Mesenchymal stem cell (in vitro differentiated cells and primary cell): ENCODE data around the gene TBC1D22A.
A peak's percentile ranks its signal among the peaks of the same experiment; 100 is the strongest.

Source experiments
- DNase-seq: peaks from one replicate; pipeline ENCODE4 v3.0.0-alpha.2; 2013
- H2AFZ ChIP-seq: one replicate; pipeline ENCODE4 v1.6.1; 2013; ENCODE audit warnings: low read depth, mild to moderate bottlenecking, control low read depth, inconsistent platforms, low read length, moderate library complexity
- H2AK5ac ChIP-seq: 2 replicates; pipeline ENCODE4 v1.6.1; 2013; ENCODE audit warnings: low read length, moderate library complexity, mild to moderate bottlenecking, inconsistent platforms; ENCODE audit not compliant: severe bottlenecking
- H2BK120ac ChIP-seq: one replicate; pipeline ENCODE4 v1.6.1; 2013; ENCODE audit warnings: low read depth, mild to moderate bottlenecking, inconsistent platforms, low read length, moderate library complexity
- H2BK12ac ChIP-seq, 2 experiments: one replicate each; pipeline ENCODE4 v1.6.1; 2013; ENCODE audit warnings: inconsistent platforms in 2 of 2, low read length in 2 of 2, mild to moderate bottlenecking in 2 of 2, moderate library complexity in 2 of 2, control low read depth in 1 of 2
- H2BK15ac ChIP-seq: one replicate; pipeline ENCODE4 v1.6.1; 2013; ENCODE audit warnings: mild to moderate bottlenecking, low read depth, inconsistent platforms; ENCODE audit not compliant: poor library complexity, severe bottlenecking
- H2BK5ac ChIP-seq: 2 replicates; pipeline ENCODE4 v1.6.1; 2013; ENCODE audit warnings: low read depth, mild to moderate bottlenecking, low read length, control low read depth, inconsistent platforms; ENCODE audit not compliant: poor library complexity, severe bottlenecking
- H3K14ac ChIP-seq, 2 experiments: one replicate each; pipeline ENCODE4 v1.6.1; 2013; ENCODE audit warnings: inconsistent platforms in 2 of 2, low read length in 2 of 2, control low read depth in 1 of 2, mild to moderate bottlenecking in 1 of 2, moderate library complexity in 1 of 2
- H3K18ac ChIP-seq, 2 experiments: one replicate each; pipeline ENCODE4 v1.6.1; 2013; ENCODE audit warnings: inconsistent platforms in 2 of 2, low read length in 2 of 2, control low read depth in 1 of 2, low read depth in 1 of 2, mild to moderate bottlenecking in 1 of 2
- H3K23ac ChIP-seq, 2 experiments: one replicate each; pipeline ENCODE4 v1.6.1; 2013; ENCODE audit warnings: inconsistent platforms in 2 of 2, low read length in 2 of 2, mild to moderate bottlenecking in 2 of 2, moderate library complexity in 2 of 2, control low read depth in 1 of 2
- H3K27ac ChIP-seq: 2 replicates; pipeline ENCODE4 v1.5.1; 2013; ENCODE audit warnings: mild to moderate bottlenecking, moderate library complexity, low read length, control low read depth, inconsistent platforms; ENCODE audit not compliant: poor library complexity, severe bottlenecking
- H3K27me3 ChIP-seq, 2 experiments: 2 replicates each; pipeline versions ENCODE4 v1.6.1 to v1.7.0; 2013; ENCODE audit warnings: low read length in 2 of 2, mild to moderate bottlenecking in 2 of 2, moderate library complexity in 2 of 2, control low read depth in 1 of 2, inconsistent platforms in 1 of 2; ENCODE audit not compliant: control insufficient read depth in 1 of 2, insufficient read depth in 1 of 2
- H3K36me3 ChIP-seq, 2 experiments: 2 replicates each; pipeline versions ENCODE4 v1.6.1 to v1.7.0; 2013; ENCODE audit warnings: low read length in 2 of 2, control low read depth in 1 of 2, inconsistent platforms in 1 of 2, low read depth in 1 of 2, mild to moderate bottlenecking in 1 of 2; ENCODE audit not compliant: insufficient read depth in 2 of 2, control insufficient read depth in 1 of 2
- H3K4ac ChIP-seq, 2 experiments: one replicate each; pipeline ENCODE4 v1.6.1; 2013; ENCODE audit warnings: inconsistent platforms in 2 of 2, low read length in 2 of 2, mild to moderate bottlenecking in 2 of 2, moderate library complexity in 2 of 2, control low read depth in 1 of 2, low read depth in 1 of 2
- H3K4me1 ChIP-seq: 2 replicates; pipeline ENCODE4 v1.6.1; 2013; ENCODE audit warnings: low read depth, low read length, control low read depth; ENCODE audit not compliant: control insufficient read depth, insufficient read depth
- H3K4me2 ChIP-seq: 2 replicates; pipeline ENCODE4 v1.6.1; 2013; ENCODE audit warnings: low read length, mild to moderate bottlenecking, inconsistent platforms; ENCODE audit not compliant: poor library complexity, severe bottlenecking
- H3K4me3 ChIP-seq, 2 experiments: 2 replicates each; pipeline versions ENCODE4 v1.5.1 to v1.7.0; 2013; ENCODE audit warnings: low read length in 2 of 2, mild to moderate bottlenecking in 2 of 2, control low read depth in 1 of 2, low read depth in 1 of 2; ENCODE audit not compliant: insufficient read depth in 1 of 2
- H3K79me1 ChIP-seq: replicated peaks from 2 replicates; pipeline ENCODE4 v1.6.1; 2013; ENCODE audit warnings: mild to moderate bottlenecking, control low read depth, low read length, inconsistent platforms; ENCODE audit not compliant: poor library complexity, severe bottlenecking
- H3K9ac ChIP-seq: 2 replicates; pipeline ENCODE4 v1.7.0; 2013; ENCODE audit warnings: mild to moderate bottlenecking, low read length, moderate library complexity
- H3K9me3 ChIP-seq: 2 replicates; pipeline ENCODE4 v1.7.0; 2013; ENCODE audit warnings: mild to moderate bottlenecking, low read length; ENCODE audit not compliant: control insufficient read depth
- H4K8ac ChIP-seq: one replicate; pipeline ENCODE4 v1.6.1; 2013; ENCODE audit warnings: inconsistent platforms, mild to moderate bottlenecking, low read length, moderate library complexity
- H4K91ac ChIP-seq: one replicate; pipeline ENCODE4 v1.6.1; 2013; ENCODE audit warnings: mild to moderate bottlenecking, low read length, inconsistent platforms
- WGBS: methylation state at CpG from one replicate; pipeline ENCODE4 v1.1.7; 2013; ENCODE audit warnings: mixed read lengths; 5-methylcytosine and 5-hydroxymethylcytosine counted together

Gene TBC1D22A

GRCh38 chr22:46764779-46765485 lies 2.5 kb downstream of the TBC1D22A start:
- H3K79me1 ChIP-seq = peaks cover 26% of the 10 kb centered on the region
- no peak overlapping the region for H3K4me3 ChIP-seq
- no peaks in the 10 kb centered on the region for H3K9me3 ChIP-seq
- H2BK12ac ChIP-seq = no peak overlapping the region
- H3K23ac ChIP-seq = no peak overlapping the region
- no peak overlapping the region for H3K14ac ChIP-seq
- no peak overlapping the region for H3K4ac ChIP-seq
- H2BK120ac ChIP-seq = no peak overlapping the region
- no peak overlapping the region for H2BK15ac ChIP-seq
- H4K8ac ChIP-seq = no peak overlapping the region
- peaks cover 6 to 18% of the 10 kb centered on the region in 2 experiments for H3K36me3 ChIP-seq
- no peak overlapping the region for H2AFZ ChIP-seq
- H3K9ac ChIP-seq = no peak overlapping the region
- no peaks in the 10 kb centered on the region for H3K27me3 ChIP-seq
- DNase-seq = no peak
- no peak overlapping the region for H2AK5ac ChIP-seq
- H2BK5ac ChIP-seq = no peak overlapping the region
- H3K4me2 ChIP-seq = no peak overlapping the region
- H4K91ac ChIP-seq = no peak overlapping the region
- H3K27ac ChIP-seq = no peak overlapping the region
- peaks cover 22% of the 10 kb centered on the region for H3K4me1 ChIP-seq
- no peak overlapping the region for H3K18ac ChIP-seq
- 89% methylated on average over 6 of the region's 6 CpGs for WGBS

- H2BK5ac ChIP-seq = no peak overlapping the region
- no peak overlapping the region for H2AK5ac ChIP-seq
- H3K9me3 ChIP-seq = no peaks in the 10 kb centered on the region
- no peak overlapping the region for H4K91ac ChIP-seq
- H2BK120ac ChIP-seq = no peak overlapping the region
- H3K79me1 ChIP-seq = peaks cover 23% of the 10 kb centered on the region
- peaks cover 22% of the 10 kb centered on the region for H3K4me1 ChIP-seq
- no peak overlapping the region for H3K27ac ChIP-seq
- H3K4ac ChIP-seq = no peak overlapping the region
- H3K9ac ChIP-seq = no peak overlapping the region
- H3K23ac ChIP-seq = no peak overlapping the region
- H2BK15ac ChIP-seq = no peak overlapping the region
- DNase-seq = no peak
- WGBS = 97% methylated on average over 8 of the region's 8 CpGs
- no peak overlapping the region for H2AFZ ChIP-seq
- no peak overlapping the region for H2BK12ac ChIP-seq
- peaks cover 2 to 23% of the 10 kb centered on the region in 2 experiments for H3K36me3 ChIP-seq
- H3K18ac ChIP-seq = no peak overlapping the region
- no peak overlapping the region for H3K4me3 ChIP-seq
- H3K27me3 ChIP-seq = no peaks in the 10 kb centered on the region
- no peak overlapping the region for H3K4me2 ChIP-seq
- H3K14ac ChIP-seq = no peak overlapping the region
- H4K8ac ChIP-seq = no peak overlapping the region
Observed at GRCh38 chr22:46766611-46767010, 4.2 kb downstream of the TBC1D22A start.

- no peak overlapping the region for H3K23ac ChIP-seq
- WGBS = 94% methylated on average over 11 of the region's 11 CpGs
- no peak overlapping the region for H2BK5ac ChIP-seq
- no peak overlapping the region for H2AFZ ChIP-seq
- no peak for DNase-seq
- H3K79me1 ChIP-seq = peaks cover 20% of the 10 kb centered on the region
- H3K4me2 ChIP-seq = no peak overlapping the region
- H3K4ac ChIP-seq = no peak overlapping the region
- H3K27ac ChIP-seq = no peak overlapping the region
- no peak overlapping the region for H2BK120ac ChIP-seq
- no peak overlapping the region for H2BK12ac ChIP-seq
- no peak overlapping the region for H4K91ac ChIP-seq
- no peak overlapping the region for H3K4me3 ChIP-seq
- H2BK15ac ChIP-seq = no peak overlapping the region
- no peak overlapping the region for H3K14ac ChIP-seq
- peaks cover 21% of the 10 kb centered on the region for H3K4me1 ChIP-seq
- no peak overlapping the region for H4K8ac ChIP-seq
- H2AK5ac ChIP-seq = peak overlapping the region; percentile 38
- no peak overlapping the region for H3K9ac ChIP-seq
- no peaks in the 10 kb centered on the region for H3K27me3 ChIP-seq
- no peaks in the 10 kb centered on the region for H3K9me3 ChIP-seq
- peaks cover 2 to 23% of the 10 kb centered on the region in 2 experiments for H3K36me3 ChIP-seq
- H3K18ac ChIP-seq = no peak overlapping the region
Observed at GRCh38 chr22:46767249-46767985, 5.0 kb downstream of the TBC1D22A start.

- Histone ChIP-seq H3K18ac (no peak overlapping the region), H3K27ac (no peak overlapping the region), H2BK120ac (no peak overlapping the region), H4K91ac (no peak overlapping the region), H3K27me3 (no peaks in the 10 kb centered on the region), H2BK15ac (no peak overlapping the region), H3K4me1 (peaks cover 30% of the 10 kb centered on the region), H3K9ac (no peak overlapping the region), H3K4ac (no peak overlapping the region), H3K9me3 (no peaks in the 10 kb centered on the region), H2BK12ac (no peak overlapping the region), H3K4me2 (no peak overlapping the region), H4K8ac (no peak overlapping the region), H3K79me1 (peaks cover 20% of the 10 kb centered on the region), H2BK5ac (no peak overlapping the region), H2AK5ac (peak overlapping the region; percentile 63), H3K14ac (no peak overlapping the region), H3K4me3 (no peak overlapping the region), H3K23ac (no peak overlapping the region), H3K36me3 (peaks cover 6 to 21% of the 10 kb centered on the region in 2 experiments), H2AFZ (no peak overlapping the region)
- DNase-seq = no peak
- WGBS = 95% methylated on average over 17 of the region's 17 CpGs
Observed at GRCh38 chr22:46769191-46769675, 6.8 kb downstream of the TBC1D22A start.
